AG08396 (cell line): Measurements from ENCODE around the gene RNF217.
"Not testable (repeated sequence)": the region's sequence is repeated elsewhere in the genome, so short reads cannot be mapped to it uniquely, and the experiment has no call there.

Experiments
- DNase-seq: peaks from one replicate; pipeline ENCODE4 v3.0.0; 2012; ENCODE audit warnings: low spot score, mixed read lengths

RNF217 gene

DNA sequence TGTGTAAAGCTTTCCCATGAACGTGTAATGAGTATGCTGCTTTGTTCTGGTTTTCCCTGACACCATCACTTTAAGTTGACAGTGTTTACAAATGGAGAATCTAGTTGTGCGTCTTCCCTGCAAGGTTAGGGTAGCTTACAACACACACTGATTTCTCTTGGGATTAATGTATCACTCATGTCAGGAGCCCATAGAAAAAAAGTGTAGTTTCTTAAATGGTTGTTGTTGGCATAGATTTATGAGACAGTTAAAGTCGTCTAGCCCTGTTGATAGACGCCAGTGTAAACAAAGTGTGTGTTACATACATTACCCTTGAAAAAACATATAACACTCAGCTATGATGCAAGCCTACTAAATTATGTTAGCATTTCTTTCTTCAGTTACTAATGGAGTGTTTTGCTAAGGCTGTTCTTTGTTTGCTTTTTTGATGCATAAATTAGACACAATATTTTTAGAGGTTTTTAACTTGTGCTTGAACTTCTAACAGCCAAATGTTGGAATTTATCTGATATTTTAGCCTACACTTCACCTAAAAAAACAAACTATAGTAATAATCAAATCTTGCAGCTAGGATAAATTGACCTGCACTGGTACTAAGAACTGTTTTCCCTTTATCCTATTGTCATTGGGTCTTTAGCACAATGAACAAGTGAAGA lies 88.6 kb downstream of the RNF217 start:
- DNase-seq, result no peak

DNA sequence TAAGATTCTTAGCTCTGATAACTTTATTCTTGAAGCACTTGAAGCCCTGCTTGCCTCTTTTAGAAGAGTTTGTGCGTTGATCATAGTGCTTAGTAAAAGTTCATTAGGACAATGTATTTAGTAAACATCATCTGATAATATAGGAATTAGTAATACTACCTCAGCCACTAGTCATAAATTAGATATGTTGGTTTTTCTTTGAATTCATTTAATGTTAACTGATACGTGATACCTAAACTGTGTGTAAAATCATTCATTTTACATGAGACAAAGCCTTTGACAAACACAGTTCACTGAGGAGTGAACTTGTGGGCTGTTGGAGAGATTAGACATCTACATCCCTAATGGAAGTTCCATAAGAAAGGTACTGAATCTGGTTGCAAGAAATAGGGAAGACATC lies 91.6 kb downstream of the RNF217 start:
- DNase-seq, result no peak

DNA sequence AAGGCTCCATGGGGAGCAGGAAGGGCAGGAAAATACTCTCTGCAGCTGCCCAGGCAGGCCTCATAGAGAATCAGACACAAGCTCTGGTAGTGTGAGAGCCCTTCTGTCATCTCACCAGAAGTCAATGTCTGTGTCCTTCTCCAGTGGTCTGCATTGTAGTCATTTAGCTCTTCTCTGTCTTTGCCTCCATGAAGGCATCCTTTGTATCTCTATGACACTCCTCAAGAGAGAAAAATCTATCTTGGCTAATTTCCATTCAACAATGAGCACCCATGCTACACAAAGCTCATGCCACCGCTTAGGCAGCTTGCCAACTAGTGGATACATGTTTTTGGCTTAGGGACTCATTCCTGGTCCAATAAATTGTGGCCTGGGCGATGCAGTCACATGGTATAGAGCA lies 92.1 kb downstream of the RNF217 start:
- DNase-seq, result no peak

DNA sequence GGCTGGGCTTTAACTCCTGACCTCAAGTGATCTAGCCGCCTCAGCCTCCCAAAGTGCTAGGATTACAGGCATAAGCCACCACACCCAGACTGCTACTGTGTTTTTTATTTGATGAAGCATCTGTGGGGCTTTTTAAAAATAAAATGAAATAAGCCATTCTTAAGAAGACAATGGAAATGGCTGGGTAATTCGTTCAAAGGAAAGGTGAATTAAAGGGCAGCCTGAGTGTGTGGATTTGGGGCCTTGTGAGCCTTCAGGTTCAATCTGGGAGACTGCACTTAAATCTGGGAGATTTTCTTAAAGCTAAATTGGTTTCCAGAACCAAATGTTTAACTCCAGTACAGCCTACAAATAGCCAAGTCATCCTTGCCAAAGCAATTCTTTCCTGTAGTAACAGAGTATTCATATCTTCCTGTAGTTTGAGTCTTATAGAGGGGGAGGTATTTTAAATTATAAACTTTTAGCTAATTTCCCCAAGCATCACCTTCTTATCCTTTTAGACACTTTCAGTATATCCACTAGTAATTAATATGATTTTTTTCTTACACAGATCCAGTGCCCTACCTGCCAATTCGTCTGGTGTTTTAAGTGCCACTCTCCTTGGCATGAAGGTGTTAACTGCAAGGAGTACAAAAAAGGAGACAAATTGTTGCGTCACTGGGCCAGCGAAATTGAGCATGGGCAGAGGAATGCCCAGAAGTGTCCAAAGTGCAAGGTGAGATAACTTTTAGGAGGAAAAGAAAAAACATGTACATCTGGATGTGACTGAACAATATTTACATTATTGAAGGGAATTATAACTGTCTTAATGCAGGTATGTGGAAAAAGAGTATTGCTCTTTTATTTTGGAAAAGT lies 95.4 kb downstream of the RNF217 start:
- DNase-seq, result no peak

DNA sequence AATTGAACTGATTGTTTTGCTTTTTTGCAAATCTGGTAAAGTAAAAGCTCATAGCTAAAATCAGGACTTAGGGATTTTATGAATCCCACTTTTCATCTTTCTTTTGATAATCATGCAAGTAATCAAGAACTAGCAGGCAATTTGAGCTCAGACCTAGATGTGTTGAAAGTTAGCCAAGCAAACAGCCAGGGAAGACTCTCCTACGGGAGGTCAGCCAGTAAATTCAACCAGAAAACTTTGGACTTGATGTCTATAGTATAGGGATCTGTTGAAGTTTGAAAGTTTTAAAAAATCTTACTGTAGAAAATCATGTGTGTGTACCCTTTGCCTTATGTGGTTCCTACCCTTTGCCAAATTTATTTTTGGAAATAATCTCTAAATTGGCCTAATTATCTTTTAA lies 96.3 kb downstream of the RNF217 start:
- no peak for DNase-seq

DNA sequence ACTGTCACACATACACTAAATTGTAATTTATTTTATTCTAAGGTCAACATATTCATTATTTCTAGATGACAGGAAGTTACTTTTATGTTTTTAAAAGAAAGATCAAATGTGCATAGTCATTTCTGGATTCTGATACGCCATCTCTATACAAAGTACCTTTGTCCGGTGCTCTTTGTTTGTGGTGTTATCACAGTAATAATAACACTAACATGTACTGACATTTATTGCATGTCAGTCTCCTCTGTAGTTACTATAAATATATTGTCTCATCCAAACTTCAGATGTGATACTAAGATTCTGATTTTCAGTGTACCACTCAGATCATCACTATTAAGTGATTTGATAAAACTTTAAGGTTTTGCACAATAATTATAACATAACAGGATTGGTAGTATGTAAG lies 101.1 kb downstream of the RNF217 start:
- DNase-seq, result no peak

DNA sequence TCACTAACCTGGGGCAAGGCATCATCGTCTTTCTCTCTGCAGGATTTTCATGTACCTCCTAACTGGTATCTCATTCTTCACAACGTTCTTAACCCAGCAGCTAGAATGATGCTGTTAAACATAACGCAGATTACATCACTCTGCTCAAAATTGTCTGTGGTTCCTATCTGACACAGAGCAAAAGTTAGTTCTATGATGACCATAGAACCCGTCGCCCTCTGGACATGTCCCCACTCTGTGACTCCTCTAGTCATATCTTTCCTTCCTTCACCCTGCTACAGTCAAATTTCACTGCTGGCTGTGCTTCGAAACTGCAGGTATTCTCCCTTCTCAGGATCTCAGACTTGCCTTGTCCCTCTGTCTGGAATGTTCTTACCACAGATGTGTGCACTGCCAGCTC lies 103.9 kb downstream of the RNF217 start:
- no peak for DNase-seq

DNA sequence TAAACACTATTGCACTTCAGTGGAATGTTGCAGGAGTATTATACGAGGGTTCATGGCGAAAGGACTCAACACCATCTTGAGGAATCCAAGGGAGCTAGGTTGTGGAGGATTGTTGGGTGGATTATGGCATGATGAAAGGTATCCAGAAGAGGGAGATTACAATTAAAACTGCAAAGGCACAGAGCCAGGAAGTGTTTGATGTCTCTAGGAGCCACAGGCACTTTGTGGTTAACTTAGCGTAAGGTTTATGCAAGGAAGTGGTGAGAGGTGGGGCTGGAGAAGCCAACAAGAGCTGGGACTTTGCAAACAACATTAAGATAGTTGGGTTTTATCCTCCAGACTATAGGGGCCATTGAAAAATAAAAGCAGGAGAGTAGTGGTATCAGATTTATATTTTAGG lies 104.7 kb downstream of the RNF217 start:
- no peak for DNase-seq

DNA sequence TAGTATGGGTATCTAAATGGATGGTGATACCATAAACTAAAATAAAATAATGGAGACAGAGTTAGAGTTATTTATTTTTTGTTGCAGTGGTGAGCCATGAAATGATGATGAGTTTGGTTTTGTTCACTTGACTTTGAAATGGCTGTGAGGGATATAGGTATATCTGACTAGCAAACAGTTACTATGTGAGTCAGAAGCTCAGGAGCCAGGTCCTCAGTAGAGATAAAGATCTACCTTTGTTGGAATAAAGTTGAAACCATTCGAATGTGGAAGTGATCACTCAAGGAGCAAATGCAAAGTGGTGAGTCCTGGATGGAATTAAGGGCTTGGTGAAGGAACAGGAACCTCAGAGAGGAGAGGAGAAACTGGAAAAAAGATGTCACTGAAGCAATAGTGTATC lies 105.3 kb downstream of the RNF217 start:
- DNase-seq, result no peak

DNA sequence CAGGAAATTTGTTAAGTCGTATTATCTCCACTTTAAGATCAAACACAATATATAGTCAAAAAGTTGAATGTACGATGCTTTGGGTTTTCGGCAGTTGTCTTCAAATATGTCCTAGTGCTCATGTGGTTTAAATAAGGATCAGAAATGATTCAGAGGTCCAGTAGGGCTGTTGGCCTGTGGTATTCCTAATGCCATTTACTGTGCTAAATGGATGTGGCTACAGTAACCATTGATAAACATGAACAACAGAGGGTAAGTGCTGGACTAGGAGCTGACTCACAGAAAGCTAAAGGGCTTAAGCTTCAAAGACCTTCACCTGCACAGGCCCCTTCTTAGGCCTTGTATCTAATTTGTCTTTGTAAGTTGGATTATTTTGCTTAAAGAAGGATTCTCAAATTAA lies 110.8 kb downstream of the RNF217 start:
- no peak for DNase-seq

DNA sequence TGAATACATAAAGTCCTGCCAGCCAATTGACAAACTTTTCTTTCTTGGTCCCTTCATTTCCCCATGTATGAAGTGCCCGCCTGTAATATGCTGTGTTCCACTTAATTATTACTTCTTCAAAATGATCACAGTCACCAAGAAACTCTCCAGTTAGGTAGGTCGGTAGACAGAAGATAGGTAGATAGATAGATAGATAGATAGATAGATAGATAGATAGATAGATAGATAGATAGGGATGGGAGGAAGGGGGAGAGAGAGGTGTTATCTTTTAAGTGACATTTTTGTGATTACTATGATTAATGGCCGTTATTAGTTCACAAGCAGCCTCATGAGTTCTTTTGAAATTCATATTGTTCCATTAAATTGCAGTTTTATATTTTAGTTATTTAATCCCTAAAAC lies 111.9 kb downstream of the RNF217 start:
- DNase-seq, result no peak

DNA sequence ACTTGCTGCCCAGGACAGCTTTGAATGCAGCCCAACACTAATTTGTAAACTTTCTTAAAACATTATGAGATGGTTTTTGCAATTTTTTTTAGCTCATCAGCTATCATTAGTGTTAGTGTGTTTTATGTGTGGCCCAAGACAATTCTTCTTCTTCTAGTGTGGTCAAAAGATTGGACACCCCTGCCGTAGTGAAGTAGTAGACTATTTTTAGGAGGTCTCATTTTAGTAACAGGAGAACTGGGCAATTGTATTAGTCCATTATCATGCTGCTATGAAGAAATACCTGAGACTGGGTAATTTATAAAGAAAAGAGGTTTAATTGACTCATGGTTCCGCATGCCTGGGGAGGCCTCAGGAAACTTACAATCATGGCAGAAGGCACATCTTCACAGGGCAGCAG lies 112.8 kb downstream of the RNF217 start:
- DNase-seq, result not testable (repeated sequence)

DNA sequence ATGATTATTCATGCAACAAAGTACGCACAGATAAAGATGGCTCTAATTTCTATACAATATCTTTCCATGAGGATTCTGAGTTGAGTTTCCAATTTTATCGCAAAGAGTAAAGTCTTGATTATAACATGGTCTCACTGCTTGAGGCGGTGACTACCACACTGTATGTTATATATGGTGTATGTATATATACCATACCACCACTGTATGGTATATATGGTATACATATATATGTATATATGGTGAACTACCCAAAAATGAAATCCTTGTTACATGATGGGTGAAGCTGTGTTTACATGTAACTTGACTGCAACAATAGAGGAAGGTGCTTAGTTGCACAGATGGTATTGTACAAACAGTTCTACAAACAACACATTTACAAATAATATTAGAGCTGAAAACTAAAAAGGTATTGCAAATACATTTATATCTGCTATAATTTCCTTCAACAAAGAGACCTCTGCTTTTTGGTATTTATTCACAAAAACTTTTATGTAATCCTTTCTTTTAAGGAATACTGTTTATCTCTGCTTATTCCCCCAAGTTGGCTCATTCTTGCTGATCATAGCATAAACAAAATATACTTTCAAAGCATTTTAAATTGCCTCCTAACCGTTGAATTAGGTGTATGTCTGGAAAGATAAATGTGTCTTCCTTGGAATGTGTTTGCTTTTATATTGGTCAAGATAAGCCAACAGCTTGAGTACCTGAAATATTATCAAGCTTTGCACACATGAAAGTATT lies 113.7 kb downstream of the RNF217 start:
- DNase-seq, result no peak

DNA sequence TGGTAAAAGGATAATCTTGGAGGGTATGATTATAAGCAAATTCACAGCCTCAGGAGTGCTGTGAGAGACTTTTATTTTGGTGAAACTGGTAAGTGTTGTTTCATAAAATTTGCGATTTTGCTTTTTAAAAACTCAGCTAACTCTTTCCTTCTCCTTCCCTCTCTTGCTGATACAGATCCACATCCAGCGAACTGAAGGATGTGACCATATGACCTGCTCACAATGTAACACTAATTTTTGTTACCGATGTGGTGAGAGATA lies 114.2 kb downstream of the RNF217 start:
- no peak for DNase-seq

DNA sequence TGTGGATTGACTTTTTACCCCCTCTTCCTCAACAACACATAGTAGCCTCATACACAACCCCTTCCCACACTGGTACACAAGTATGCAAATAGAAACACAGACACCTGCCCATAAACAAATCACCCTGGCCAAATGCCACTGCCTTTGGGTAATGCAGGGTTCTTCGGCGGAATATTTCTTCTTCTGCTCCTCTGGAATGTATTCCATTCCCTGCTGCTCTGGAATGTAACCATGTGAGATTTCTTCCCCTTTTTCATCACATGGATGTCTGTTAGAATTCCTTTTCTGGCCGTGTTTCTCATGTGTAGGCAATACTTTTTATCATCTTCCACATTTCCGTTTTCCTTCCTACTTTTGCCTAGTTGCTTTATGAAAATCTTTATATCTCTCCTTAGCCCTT lies 115.2 kb downstream of the RNF217 start:
- no peak for DNase-seq

DNA sequence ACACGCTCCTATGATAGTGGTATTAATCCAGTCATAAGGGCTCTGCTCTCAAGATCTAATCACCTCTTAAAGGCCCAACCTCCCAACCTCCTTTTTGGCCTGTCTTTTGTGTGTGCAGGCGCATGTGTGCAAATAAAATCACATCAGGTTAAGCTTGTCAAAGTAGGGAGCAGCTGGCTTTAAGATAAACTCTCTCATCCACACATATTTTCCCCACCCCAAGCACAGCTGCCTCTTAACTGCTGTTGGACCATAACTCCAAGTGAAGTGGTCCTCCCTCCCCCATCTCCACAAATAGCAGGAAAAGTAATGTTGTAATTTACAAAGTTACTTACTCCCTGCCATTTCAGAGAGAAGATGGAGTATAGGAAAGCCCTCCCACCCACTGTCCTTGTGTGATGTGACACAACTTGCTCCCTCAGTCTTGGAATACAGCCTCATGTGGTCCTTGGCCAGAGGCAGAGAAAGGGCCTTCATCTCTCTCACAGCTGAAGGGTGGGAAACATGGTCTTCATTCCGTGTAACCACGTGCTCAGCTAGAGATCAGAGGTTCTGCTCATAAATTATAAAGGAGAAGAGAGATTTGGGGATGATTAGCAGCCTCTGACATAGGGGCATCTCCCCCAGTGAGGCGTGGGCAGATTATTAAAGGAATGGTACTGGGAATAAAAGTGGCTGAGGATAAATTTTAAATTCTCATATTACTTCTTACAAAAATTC lies 116.5 kb downstream of the RNF217 start:
- DNase-seq, result no peak

DNA sequence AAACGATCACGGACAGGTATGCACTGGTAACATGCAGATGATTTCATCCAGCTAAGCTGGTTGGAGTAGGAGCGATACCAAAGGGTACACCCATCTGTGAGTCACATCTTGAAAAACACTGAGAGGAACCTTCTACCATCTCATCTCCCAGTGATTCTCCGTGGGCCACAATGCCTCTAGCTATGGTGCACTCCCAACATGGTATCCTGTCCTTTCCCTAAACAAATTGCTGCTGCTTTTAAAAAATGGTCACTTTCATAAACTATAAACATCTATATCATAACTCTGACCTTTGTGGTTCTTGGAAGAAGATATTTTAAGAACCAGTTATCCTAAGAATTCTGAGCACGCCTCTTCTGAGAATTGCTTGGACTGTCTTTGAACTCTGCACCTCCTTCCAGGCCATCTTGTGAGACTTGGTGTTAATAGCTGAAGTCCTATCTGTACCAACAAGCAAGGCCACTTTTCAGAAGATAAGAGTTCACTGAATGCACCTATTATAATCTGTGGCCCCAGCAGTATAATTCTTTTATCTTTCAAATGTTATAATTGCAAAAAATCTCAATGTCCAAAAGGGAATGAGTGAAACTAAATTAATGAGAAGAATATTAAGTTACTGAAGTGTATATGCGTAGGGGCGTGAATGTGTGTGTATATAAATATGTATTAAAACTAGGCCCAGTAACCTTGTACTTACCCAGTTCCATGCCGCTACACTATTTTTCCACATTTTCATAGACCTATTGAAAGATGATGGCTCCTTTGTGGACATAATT lies 120.9 kb downstream of the RNF217 start:
- DNase-seq, result no peak

DNA sequence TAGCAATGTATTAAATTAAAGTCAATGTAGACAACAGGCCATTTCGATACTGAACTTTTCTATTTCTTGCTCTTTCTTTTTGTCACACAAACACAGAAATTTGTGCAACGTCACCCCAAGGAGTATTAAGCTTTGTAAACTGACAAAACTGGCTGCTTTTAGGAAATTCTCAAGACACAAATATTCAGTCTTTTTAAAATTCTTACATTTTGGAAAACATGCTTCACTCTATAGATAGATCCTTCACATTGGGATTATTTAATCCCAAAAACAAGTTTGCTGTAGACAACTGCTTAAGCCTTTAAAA lies 121.4 kb downstream of the RNF217 start:
- DNase-seq, result no peak

DNA sequence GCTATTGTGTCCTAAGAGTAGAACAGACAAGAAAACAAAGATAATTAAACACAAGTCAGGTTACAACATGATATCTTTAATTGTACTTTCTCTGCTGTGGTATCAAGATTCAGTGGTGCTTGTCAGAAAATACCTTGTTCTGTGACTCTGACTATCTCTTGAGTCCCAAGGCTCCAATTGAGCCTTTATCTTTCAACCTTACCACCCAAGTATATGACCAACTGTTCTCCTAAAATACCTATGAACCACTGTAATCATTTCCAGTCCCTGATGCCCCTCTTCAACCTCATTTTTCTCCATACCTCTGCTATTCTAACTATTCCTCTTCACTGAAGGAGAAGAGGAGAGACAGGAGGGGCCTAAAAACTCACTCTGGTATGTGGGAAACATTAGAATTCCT lies 124.5 kb downstream of the RNF217 start:
- DNase-seq, result no peak

DNA sequence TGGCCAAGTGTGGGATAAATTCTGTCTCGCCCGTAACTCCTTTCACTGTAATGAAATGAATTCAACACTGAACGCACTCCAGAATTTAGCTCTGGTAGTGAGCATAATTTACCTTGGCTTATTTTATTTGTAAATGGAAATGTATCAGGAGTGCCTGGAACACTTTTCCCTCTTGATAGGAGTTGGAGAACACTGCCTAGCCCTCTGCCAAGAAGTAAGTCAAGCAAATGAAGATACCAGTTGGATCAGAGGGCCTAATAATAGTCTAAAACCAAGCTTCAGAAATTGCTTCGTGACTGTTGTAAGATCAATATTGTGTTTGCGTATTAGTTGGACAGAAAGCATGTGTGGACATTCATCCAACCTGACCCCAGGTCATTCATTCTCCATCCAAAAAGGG lies 126.7 kb downstream of the RNF217 start:
- no peak for DNase-seq

DNA sequence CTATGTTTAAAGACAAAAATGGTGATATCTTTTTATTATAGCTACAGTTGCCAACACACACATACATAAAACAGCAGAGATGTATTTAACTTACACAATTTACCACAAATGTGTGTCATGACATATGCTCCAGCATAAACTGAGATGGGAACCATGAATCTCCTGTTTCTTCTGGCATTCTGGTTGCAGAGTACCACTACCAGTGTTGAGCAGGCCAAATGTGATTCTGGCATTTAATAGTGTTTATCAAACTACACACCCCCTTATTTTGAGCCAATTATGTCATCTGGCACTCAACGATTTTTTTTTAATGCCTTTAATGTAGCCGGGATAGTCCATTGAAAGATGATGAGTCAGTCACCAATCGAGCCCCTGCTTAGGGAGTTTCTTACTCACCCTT lies 132.3 kb downstream of the RNF217 start:
- DNase-seq, result no peak
